GM23338 (cell line): Measurements from ENCODE around the gene CCDC93. TPM values are rescaled to one million over a fixed set of nuclear protein-coding genes. Genes with fewer than 3 reads are reported as not detected.

Source experiments
- ATAC-seq: fragments of 200-7000 bp; cut with Tn5 transposase; 3 replicates; pipeline ENCODE4 v1.9.1; 2020
- DNase-seq: peaks from one replicate; pipeline ENCODE4 v3.0.0-alpha.2; 2015; ENCODE audit warnings: low spot score
- H2AFZ ChIP-seq: fragments of 200-600 bp; sonication (generic); 2 replicates; pipeline ENCODE4 v1.8.0; 2016; ENCODE audit warnings: antibody characterized with exemption, mild to moderate bottlenecking, moderate library complexity
- H3F3A ChIP-seq: fragments of 200-600 bp; sonication (generic); replicated peaks from 2 replicates; pipeline ENCODE4 v1.8.0; 2017; ENCODE audit warnings: antibody characterized with exemption, mixed run types, low read depth
- H3K27ac ChIP-seq: fragments of 200-600 bp; sonication (generic); 2 replicates; pipeline ENCODE4 v1.6.1; 2016; ENCODE audit warnings: low read depth
- H3K27me3 ChIP-seq: fragments of 200-600 bp; sonication (generic); 2 replicates; pipeline ENCODE4 v1.8.0; 2016; ENCODE audit warnings: mild to moderate bottlenecking, mixed run types, moderate library complexity; ENCODE audit not compliant: insufficient read depth
- H3K36me3 ChIP-seq: fragments of 200-600 bp; sonication (generic); 2 replicates; pipeline ENCODE4 v1.8.0; 2016; ENCODE audit warnings: mild to moderate bottlenecking; ENCODE audit not compliant: insufficient read depth
- H3K4me1 ChIP-seq: fragments of 200-600 bp; sonication (generic); 2 replicates; pipeline ENCODE4 v1.8.0; 2016; ENCODE audit warnings: mild to moderate bottlenecking, moderate library complexity; ENCODE audit not compliant: insufficient read depth
- H3K4me2 ChIP-seq: fragments of 200-600 bp; sonication (generic); 2 replicates; pipeline ENCODE4 v1.7.1; 2017; ENCODE audit warnings: mixed run types
- H3K4me3 ChIP-seq: fragments of 200-600 bp; sonication (generic); 2 replicates; pipeline ENCODE4 v1.6.1; 2016; ENCODE audit warnings: mixed run types
- H3K79me2 ChIP-seq: fragments of 200-600 bp; sonication (generic); replicated peaks from 2 replicates; pipeline ENCODE4 v1.8.0; 2017; ENCODE audit warnings: mild to moderate bottlenecking; ENCODE audit not compliant: insufficient read depth
- H3K9me2 ChIP-seq: fragments of 200-600 bp; sonication (generic); 2 replicates; pipeline ENCODE4 v1.8.0; 2017; ENCODE audit not compliant: insufficient read depth
- H4K20me1 ChIP-seq: fragments of 200-600 bp; sonication (generic); replicated peaks from 2 replicates; pipeline ENCODE4 v1.8.0; 2017; ENCODE audit warnings: mild to moderate bottlenecking; ENCODE audit not compliant: insufficient read depth
- H3K27ac Mint-ChIP-seq: 2 replicates; pipeline ENCODE4 v1.8.0; 2020; ENCODE audit warnings: inconsistent platforms, mild to moderate bottlenecking, moderate library complexity, mixed read lengths
- H3K27me3 Mint-ChIP-seq: 3 replicates; pipeline ENCODE4 v1.8.0; 2022; ENCODE audit warnings: low read depth, mild to moderate bottlenecking, moderate library complexity, mixed read lengths, inconsistent platforms; ENCODE audit not compliant: insufficient read depth, poor library complexity
- H3K36me3 Mint-ChIP-seq: 3 replicates; pipeline ENCODE4 v1.8.0; 2021; ENCODE audit warnings: low read depth, mild to moderate bottlenecking, inconsistent platforms, moderate library complexity, mixed read lengths
- H3K4me1 Mint-ChIP-seq: 3 replicates; pipeline ENCODE4 v1.8.0; 2020; ENCODE audit warnings: mild to moderate bottlenecking, inconsistent platforms, mixed read lengths
- H3K4me3 Mint-ChIP-seq: 3 replicates; pipeline ENCODE4 v1.8.0; 2021; ENCODE audit warnings: moderate library complexity, mild to moderate bottlenecking, inconsistent platforms, mixed read lengths
- H3K9me3 Mint-ChIP-seq: 3 replicates; pipeline ENCODE4 v1.8.0; 2020; ENCODE audit warnings: moderate library complexity, mild to moderate bottlenecking, inconsistent platforms, mixed read lengths
- CREB1 ChIP-seq: fragments of 250-450 bp; sonication (Bioruptor Pico); IDR thresholded peaks from 2 replicates; pipeline ENCODE4 v1.5.0; 2020; ENCODE audit warnings: low read depth, mild to moderate bottlenecking, moderate library complexity
- EZH2 ChIP-seq: fragments of 200-600 bp; sonication (generic); IDR thresholded peaks from one replicate; pipeline ENCODE4 v1.8.0; 2017; ENCODE audit warnings: antibody characterized with exemption, mild to moderate bottlenecking, low read depth; ENCODE audit not compliant: unreplicated experiment
- EZH2phosphoT487 ChIP-seq: fragments of 200-600 bp; sonication (generic); IDR thresholded peaks from one replicate; pipeline ENCODE4 v1.8.1; 2018; ENCODE audit warnings: antibody characterized with exemption; ENCODE audit not compliant: unreplicated experiment
- JUNB ChIP-seq: IDR thresholded peaks from one replicate; pipeline ENCODE4 v1.6.1; 2016; ENCODE audit warnings: antibody characterized with exemption; ENCODE audit not compliant: unreplicated experiment
- NANOG ChIP-seq: IDR thresholded peaks from 2 replicates; pipeline ENCODE4 v1.6.1; 2016; ENCODE audit warnings: antibody characterized with exemption, borderline replicate concordance
- POLR2AphosphoS5 ChIP-seq: IDR thresholded peaks from 2 replicates; pipeline ENCODE4 v1.6.1; 2016; ENCODE audit warnings: antibody characterized with exemption, low read depth
- STAT1 ChIP-seq: IDR thresholded peaks from one replicate; pipeline ENCODE4 v1.6.1; 2016; ENCODE audit warnings: antibody characterized with exemption; ENCODE audit not compliant: unreplicated experiment
- ZNF114 ChIP-seq: fragments of 250-450 bp; sonication (Bioruptor Pico); IDR thresholded peaks from 2 replicates; pipeline ENCODE4 v1.5.0; 2020; ENCODE audit warnings: mild to moderate bottlenecking, moderate library complexity
- ZNF331 ChIP-seq: fragments of 250-450 bp; sonication (Bioruptor Pico); IDR thresholded peaks from 2 replicates; pipeline ENCODE4 v1.5.0; 2020; ENCODE audit warnings: low read depth, mild to moderate bottlenecking, moderate library complexity
- polyA plus RNA-seq: library from polyadenylated mRNA; unstranded; fragments of >200 nt; fragmentation: Nextera tagmentation; extraction: Ambion mirVana; gene quantifications from 2 replicates; pipeline ENCODE4 v1.2.1, GENCODE V29; 2016
- total RNA-seq: library from RNA; depleted of rRNA; stranded (reverse); fragments of >200 nt; shearing (Covaris generic); gene quantifications from 2 replicates; pipeline ENCODE4 v1.2.3, GENCODE V29; 2014
- TF ChIP-seq, protein P1 (sequence below): IDR thresholded peaks from 2 replicates; pipeline ENCODE4 v1.6.1; 2016; ENCODE audit warnings: antibody characterized with exemption
- TF ChIP-seq, protein P2 (sequence below): fragments of 250-450 bp; sonication (Bioruptor Pico); IDR thresholded peaks from 2 replicates; pipeline ENCODE4 v1.5.0; 2020; ENCODE audit warnings: mild to moderate bottlenecking, moderate library complexity
- TF ChIP-seq, protein P3 (sequence below), 2 experiments: fragments of 200-600 bp in 1 of 2; sonication (generic) in 1 of 2; conservative IDR thresholded peaks; 2 replicates each; pipeline versions ENCODE4 v1.5.1 to v1.6.1; 2016 to 2017; ENCODE audit warnings: antibody characterized with exemption in 2 of 2, low read depth in 2 of 2, mild to moderate bottlenecking in 2 of 2, moderate library complexity in 1 of 2
- TF ChIP-seq, protein P4 (sequence below): IDR thresholded peaks from one replicate; pipeline ENCODE4 v1.6.1; 2018; ENCODE audit warnings: antibody characterized with exemption; ENCODE audit not compliant: unreplicated experiment

CCDC93 gene
- total and polyA plus RNA-seq, 2 experiments from 2014 or later: 13.1 to 16.8 TPM

DNA sequence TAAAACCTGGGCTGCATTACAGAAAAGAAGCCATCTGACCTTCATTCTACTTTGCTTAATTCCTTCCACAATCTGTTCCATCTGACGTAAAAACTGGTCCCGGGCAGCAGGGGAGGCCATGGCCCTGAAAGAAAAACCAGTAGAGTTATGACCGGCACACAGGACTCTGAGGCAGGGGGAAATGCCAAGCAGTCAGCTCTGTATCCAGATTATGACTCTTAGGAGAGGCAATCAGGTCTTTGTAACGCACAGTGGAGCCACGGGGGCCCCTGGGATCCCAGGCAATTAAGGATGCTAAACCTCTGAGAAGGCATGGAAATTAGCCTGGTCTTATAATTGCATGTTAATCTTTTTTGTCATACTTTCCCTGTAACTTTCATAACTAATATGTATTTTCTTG is 78.4 kb downstream of the CCDC93 start:
- peaks cover 14% of the 10 kb centered on the region; the same call in 1 of the 2 replicates for H3K36me3 ChIP-seq
- Mint-ChIP-seq H3K36me3 (peaks cover 41% of the 10 kb centered on the region), H3K4me1 (no peaks in the 10 kb centered on the region), H3K9me3 (no peaks in the 10 kb centered on the region), H3K27ac (no peak overlapping the region), H3K4me3 (no peak overlapping the region), H3K27me3 (peaks cover 3% of the 10 kb centered on the region)
- no peak overlapping the region for H3K27ac ChIP-seq
- H3K4me1 ChIP-seq: no peaks in the 10 kb centered on the region
- H4K20me1 ChIP-seq: no peaks in the 10 kb centered on the region
- no peak overlapping the region for H3K4me3 ChIP-seq
- DNase-seq (no peak), ATAC-seq (no peak)
- no peaks in the 10 kb centered on the region for H3F3A ChIP-seq
- TF ChIP-seq EZH2 (no peak), ZNF331 (CRISPR knock-in tag) (no peak), JUNB (no peak), ZNF114 (no peak), STAT1 (no peak), EZH2phosphoT487 (no peak), POLR2AphosphoS5 (no peak), NANOG (no peak), CREB1 (CRISPR knock-in tag) (no peak)
- TF ChIP-seq, protein P1, sequence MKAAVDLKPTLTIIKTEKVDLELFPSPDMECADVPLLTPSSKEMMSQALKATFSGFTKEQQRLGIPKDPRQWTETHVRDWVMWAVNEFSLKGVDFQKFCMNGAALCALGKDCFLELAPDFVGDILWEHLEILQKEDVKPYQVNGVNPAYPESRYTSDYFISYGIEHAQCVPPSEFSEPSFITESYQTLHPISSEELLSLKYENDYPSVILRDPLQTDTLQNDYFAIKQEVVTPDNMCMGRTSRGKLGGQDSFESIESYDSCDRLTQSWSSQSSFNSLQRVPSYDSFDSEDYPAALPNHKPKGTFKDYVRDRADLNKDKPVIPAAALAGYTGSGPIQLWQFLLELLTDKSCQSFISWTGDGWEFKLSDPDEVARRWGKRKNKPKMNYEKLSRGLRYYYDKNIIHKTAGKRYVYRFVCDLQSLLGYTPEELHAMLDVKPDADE: no peak
- TF ChIP-seq, protein P2, sequence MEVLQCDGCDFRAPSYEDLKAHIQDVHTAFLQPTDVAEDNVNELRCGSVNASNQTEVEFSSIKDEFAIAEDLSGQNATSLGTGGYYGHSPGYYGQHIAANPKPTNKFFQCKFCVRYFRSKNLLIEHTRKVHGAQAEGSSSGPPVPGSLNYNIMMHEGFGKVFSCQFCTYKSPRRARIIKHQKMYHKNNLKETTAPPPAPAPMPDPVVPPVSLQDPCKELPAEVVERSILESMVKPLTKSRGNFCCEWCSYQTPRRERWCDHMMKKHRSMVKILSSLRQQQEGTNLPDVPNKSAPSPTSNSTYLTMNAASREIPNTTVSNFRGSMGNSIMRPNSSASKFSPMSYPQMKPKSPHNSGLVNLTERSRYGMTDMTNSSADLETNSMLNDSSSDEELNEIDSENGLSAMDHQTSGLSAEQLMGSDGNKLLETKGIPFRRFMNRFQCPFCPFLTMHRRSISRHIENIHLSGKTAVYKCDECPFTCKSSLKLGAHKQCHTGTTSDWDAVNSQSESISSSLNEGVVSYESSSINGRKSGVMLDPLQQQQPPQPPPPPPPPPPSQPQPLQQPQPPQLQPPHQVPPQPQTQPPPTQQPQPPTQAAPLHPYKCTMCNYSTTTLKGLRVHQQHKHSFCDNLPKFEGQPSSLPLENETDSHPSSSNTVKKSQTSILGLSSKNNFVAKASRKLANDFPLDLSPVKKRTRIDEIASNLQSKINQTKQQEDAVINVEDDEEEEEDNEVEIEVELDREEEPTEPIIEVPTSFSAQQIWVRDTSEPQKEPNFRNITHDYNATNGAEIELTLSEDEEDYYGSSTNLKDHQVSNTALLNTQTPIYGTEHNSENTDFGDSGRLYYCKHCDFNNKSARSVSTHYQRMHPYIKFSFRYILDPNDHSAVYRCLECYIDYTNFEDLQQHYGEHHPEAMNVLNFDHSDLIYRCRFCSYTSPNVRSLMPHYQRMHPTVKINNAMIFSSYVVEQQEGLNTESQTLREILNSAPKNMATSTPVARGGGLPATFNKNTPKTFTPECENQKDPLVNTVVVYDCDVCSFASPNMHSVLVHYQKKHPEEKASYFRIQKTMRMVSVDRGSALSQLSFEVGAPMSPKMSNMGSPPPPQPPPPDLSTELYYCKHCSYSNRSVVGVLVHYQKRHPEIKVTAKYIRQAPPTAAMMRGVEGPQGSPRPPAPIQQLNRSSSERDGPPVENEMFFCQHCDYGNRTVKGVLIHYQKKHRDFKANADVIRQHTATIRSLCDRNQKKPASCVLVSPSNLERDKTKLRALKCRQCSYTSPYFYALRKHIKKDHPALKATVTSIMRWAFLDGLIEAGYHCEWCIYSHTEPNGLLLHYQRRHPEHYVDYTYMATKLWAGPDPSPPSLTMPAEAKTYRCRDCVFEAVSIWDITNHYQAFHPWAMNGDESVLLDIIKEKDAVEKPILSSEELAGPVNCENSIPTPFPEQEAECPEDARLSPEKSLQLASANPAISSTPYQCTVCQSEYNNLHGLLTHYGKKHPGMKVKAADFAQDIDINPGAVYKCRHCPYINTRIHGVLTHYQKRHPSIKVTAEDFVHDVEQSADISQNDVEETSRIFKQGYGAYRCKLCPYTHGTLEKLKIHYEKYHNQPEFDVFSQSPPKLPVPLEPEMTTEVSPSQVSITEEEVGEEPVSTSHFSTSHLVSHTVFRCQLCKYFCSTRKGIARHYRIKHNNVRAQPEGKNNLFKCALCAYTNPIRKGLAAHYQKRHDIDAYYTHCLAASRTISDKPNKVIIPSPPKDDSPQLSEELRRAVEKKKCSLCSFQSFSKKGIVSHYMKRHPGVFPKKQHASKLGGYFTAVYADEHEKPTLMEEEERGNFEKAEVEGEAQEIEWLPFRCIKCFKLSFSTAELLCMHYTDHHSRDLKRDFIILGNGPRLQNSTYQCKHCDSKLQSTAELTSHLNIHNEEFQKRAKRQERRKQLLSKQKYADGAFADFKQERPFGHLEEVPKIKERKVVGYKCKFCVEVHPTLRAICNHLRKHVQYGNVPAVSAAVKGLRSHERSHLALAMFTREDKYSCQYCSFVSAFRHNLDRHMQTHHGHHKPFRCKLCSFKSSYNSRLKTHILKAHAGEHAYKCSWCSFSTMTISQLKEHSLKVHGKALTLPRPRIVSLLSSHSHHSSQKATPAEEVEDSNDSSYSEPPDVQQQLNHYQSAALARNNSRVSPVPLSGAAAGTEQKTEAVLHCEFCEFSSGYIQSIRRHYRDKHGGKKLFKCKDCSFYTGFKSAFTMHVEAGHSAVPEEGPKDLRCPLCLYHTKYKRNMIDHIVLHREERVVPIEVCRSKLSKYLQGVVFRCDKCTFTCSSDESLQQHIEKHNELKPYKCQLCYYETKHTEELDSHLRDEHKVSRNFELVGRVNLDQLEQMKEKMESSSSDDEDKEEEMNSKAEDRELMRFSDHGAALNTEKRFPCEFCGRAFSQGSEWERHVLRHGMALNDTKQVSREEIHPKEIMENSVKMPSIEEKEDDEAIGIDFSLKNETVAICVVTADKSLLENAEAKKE (CRISPR knock-in tag): no peak
- TF ChIP-seq, protein P3, sequence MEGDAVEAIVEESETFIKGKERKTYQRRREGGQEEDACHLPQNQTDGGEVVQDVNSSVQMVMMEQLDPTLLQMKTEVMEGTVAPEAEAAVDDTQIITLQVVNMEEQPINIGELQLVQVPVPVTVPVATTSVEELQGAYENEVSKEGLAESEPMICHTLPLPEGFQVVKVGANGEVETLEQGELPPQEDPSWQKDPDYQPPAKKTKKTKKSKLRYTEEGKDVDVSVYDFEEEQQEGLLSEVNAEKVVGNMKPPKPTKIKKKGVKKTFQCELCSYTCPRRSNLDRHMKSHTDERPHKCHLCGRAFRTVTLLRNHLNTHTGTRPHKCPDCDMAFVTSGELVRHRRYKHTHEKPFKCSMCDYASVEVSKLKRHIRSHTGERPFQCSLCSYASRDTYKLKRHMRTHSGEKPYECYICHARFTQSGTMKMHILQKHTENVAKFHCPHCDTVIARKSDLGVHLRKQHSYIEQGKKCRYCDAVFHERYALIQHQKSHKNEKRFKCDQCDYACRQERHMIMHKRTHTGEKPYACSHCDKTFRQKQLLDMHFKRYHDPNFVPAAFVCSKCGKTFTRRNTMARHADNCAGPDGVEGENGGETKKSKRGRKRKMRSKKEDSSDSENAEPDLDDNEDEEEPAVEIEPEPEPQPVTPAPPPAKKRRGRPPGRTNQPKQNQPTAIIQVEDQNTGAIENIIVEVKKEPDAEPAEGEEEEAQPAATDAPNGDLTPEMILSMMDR (conservative IDR thresholded peaks at IDR 0.05; ENCODE audit: low read depth in 2 of 2): no peak
- TF ChIP-seq, protein P4, sequence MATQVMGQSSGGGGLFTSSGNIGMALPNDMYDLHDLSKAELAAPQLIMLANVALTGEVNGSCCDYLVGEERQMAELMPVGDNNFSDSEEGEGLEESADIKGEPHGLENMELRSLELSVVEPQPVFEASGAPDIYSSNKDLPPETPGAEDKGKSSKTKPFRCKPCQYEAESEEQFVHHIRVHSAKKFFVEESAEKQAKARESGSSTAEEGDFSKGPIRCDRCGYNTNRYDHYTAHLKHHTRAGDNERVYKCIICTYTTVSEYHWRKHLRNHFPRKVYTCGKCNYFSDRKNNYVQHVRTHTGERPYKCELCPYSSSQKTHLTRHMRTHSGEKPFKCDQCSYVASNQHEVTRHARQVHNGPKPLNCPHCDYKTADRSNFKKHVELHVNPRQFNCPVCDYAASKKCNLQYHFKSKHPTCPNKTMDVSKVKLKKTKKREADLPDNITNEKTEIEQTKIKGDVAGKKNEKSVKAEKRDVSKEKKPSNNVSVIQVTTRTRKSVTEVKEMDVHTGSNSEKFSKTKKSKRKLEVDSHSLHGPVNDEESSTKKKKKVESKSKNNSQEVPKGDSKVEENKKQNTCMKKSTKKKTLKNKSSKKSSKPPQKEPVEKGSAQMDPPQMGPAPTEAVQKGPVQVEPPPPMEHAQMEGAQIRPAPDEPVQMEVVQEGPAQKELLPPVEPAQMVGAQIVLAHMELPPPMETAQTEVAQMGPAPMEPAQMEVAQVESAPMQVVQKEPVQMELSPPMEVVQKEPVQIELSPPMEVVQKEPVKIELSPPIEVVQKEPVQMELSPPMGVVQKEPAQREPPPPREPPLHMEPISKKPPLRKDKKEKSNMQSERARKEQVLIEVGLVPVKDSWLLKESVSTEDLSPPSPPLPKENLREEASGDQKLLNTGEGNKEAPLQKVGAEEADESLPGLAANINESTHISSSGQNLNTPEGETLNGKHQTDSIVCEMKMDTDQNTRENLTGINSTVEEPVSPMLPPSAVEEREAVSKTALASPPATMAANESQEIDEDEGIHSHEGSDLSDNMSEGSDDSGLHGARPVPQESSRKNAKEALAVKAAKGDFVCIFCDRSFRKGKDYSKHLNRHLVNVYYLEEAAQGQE: no peak
- no peaks in the 10 kb centered on the region for H3K79me2 ChIP-seq
- no peak overlapping the region for H3K4me2 ChIP-seq
- H3K27me3 ChIP-seq: no peaks in the 10 kb centered on the region
- H2AFZ ChIP-seq: no peak overlapping the region
- no peaks in the 10 kb centered on the region for H3K9me2 ChIP-seq
